ENCODE measurements around the gene EPHB4. TPM values are rescaled to one million over a fixed set of nuclear protein-coding genes. Genes with fewer than 3 reads are reported as not detected.

EPHB4 gene
- total RNA-seq, 1 experiment from 2014 or later: 104 TPM

DNA sequence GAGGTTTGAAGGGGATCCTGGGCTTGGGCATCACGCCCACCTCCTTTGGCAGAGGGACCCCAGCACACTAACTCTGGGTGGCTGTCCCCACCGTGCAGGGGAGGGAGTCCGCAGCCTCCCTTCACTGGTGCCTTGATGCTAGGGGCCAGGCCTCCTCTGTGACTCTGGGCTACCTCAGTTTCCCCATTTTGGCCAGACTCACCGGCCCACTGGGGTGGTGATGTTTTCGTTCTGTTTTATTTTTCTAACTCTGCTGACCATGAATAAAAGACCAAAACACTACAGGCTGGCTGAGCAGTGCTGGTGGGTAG lies 39.4 kb upstream of the EPHB4 start:
- Histone ChIP-seq H3K9ac (ENCODE audit: low read length) (peak overlapping the region; percentile 97), H3F3A (ENCODE audit: low read length, unreplicated experiment) (no peaks in the 10 kb centered on the region), H3K27me3 (ENCODE audit: low read length) (no peaks in the 10 kb centered on the region), H3K27ac (ENCODE audit: low read length) (peak overlapping the region; percentile 100), H3K36me3 (ENCODE audit: low read depth, low read length) (0 out of 2 replicates have a peak, but pooled peaks cover 3% of the 10 kb centered on the region), H3K79me2 (ENCODE audit: low read length) (peaks cover 5% of the 10 kb centered on the region), H2AFZ (ENCODE audit: low read length) (no peak overlapping the region), H3K4me2 (ENCODE audit: low read length) (peak overlapping the region; percentile 82), H3K4me1 (ENCODE audit: insufficient read depth, low read length) (peaks cover 34% of the 10 kb centered on the region), H3K4me3 (ENCODE audit: low read length) (peak overlapping the region; percentile 31), H3K9me3 (ENCODE audit: low read length) (no peaks in the 10 kb centered on the region), H3K9me2 (replicated peaks; ENCODE audit: low read length) (no peaks in the 10 kb centered on the region), H4K20me1 (ENCODE audit: low read length) (no peaks in the 10 kb centered on the region)
- DNase-seq (no peak), ATAC-seq (no peak)
- ChIA-PET POLR2A (ENCODE audit: unreplicated experiment) (no interaction called here), CTCF (interaction anchor here (0.6 kb wide), 1 partner anchor 312 kb away, joined by 5 read pairs; no protein-coding TSS in a partner anchor)
- intact Hi-C loops (cut with micrococcal nuclease): loop anchor here (5.0 kb wide), 1 partner anchor 64 kb away; no protein-coding TSS in a partner anchor
- no peak for TF ChIP-seq EZH2phosphoT487 (IDR thresholded peaks at IDR 0.05; ENCODE audit: borderline replicate concordance, low read length)
- no peak for TF ChIP-seq EZH2 (IDR thresholded peaks at IDR 0.05; ENCODE audit: low read length, unreplicated experiment)
- TF ChIP-seq, protein P1, sequence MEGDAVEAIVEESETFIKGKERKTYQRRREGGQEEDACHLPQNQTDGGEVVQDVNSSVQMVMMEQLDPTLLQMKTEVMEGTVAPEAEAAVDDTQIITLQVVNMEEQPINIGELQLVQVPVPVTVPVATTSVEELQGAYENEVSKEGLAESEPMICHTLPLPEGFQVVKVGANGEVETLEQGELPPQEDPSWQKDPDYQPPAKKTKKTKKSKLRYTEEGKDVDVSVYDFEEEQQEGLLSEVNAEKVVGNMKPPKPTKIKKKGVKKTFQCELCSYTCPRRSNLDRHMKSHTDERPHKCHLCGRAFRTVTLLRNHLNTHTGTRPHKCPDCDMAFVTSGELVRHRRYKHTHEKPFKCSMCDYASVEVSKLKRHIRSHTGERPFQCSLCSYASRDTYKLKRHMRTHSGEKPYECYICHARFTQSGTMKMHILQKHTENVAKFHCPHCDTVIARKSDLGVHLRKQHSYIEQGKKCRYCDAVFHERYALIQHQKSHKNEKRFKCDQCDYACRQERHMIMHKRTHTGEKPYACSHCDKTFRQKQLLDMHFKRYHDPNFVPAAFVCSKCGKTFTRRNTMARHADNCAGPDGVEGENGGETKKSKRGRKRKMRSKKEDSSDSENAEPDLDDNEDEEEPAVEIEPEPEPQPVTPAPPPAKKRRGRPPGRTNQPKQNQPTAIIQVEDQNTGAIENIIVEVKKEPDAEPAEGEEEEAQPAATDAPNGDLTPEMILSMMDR (conservative IDR thresholded peaks at IDR 0.05; ENCODE audit: low read depth, low read length): no peak
- BruUV-seq (replicated peaks): TSS peak; percentile 83

GRCh38 chr7:100865938-100866728 lies 38.8 kb upstream of the EPHB4 start:
- TF ChIP-seq EZH2phosphoT487 (IDR thresholded peaks at IDR 0.05; ENCODE audit: borderline replicate concordance, low read length): no peak
- intact Hi-C loops (cut with micrococcal nuclease): loop anchor here (1.0 to 5.0 kb wide), 2 partner anchors 13 to 64 kb away; no protein-coding TSS in a partner anchor
- peak overlapping the region; percentile 55 for H3K4me3 ChIP-seq (ENCODE audit: low read length)
- ChIA-PET CTCF (interaction anchor here (0.5 to 0.6 kb wide), 3 partner anchors 161 to 403 kb away, joined by 3 to 8 read pairs (median 3); no protein-coding TSS in a partner anchor), POLR2A (ENCODE audit: unreplicated experiment) (no interaction called here)
- H2AFZ ChIP-seq (ENCODE audit: low read length): peak overlapping the region; percentile 51; the same call in 1 of the 2 replicates
- TSS peak; percentile 72 for BruUV-seq (replicated peaks)
- no peaks in the 10 kb centered on the region for H4K20me1 ChIP-seq (ENCODE audit: low read length)
- peak overlapping the region; percentile 82 for H3K4me2 ChIP-seq (ENCODE audit: low read length)
- no peaks in the 10 kb centered on the region for H3K9me2 ChIP-seq (replicated peaks; ENCODE audit: low read length)
- H3K9me3 ChIP-seq (ENCODE audit: low read length): no peaks in the 10 kb centered on the region
- peak overlapping the region; percentile 97 for H3K9ac ChIP-seq (ENCODE audit: low read length)
- H3K36me3 ChIP-seq (ENCODE audit: low read depth, low read length): peaks cover 4% of the 10 kb centered on the region; the same call in 1 of the 2 replicates
- ATAC-seq: peak; percentile 64
- no peaks in the 10 kb centered on the region for H3K27me3 ChIP-seq (ENCODE audit: low read length)
- H3K79me2 ChIP-seq (ENCODE audit: low read length): peaks cover 5% of the 10 kb centered on the region
- no peaks in the 10 kb centered on the region for H3F3A ChIP-seq (ENCODE audit: low read length, unreplicated experiment)
- peaks cover 34% of the 10 kb centered on the region for H3K4me1 ChIP-seq (ENCODE audit: insufficient read depth, low read length)
- peak; percentile 87 for DNase-seq
- H3K27ac ChIP-seq (ENCODE audit: low read length): peak overlapping the region; percentile 100

- peak overlapping the region; percentile 100 for H3K27ac ChIP-seq (ENCODE audit: low read length)
- H3K4me3 ChIP-seq (ENCODE audit: low read length): peak overlapping the region; percentile 55
- no TSS peak for BruUV-seq (replicated peaks)
These were observed 38.1 kb upstream of the EPHB4 start for GRCh38 chr7:100865372-100865911.

More at GRCh38 chr7:100865372-100865911, 38.1 kb upstream of the EPHB4 start:
- H3K79me2 ChIP-seq (ENCODE audit: low read length): peaks cover 5% of the 10 kb centered on the region
- peak overlapping the region; percentile 51; the same call in 1 of the 2 replicates for H2AFZ ChIP-seq (ENCODE audit: low read length)
- peak; percentile 81 for ATAC-seq
- no peaks in the 10 kb centered on the region for H3K9me2 ChIP-seq (replicated peaks; ENCODE audit: low read length)
- DNase-seq: peak; percentile 95
- H3K4me1 ChIP-seq (ENCODE audit: insufficient read depth, low read length): peaks cover 34% of the 10 kb centered on the region
- no peaks in the 10 kb centered on the region for H4K20me1 ChIP-seq (ENCODE audit: low read length)
- peak overlapping the region; percentile 97 for H3K9ac ChIP-seq (ENCODE audit: low read length)
- CTCF ChIA-PET: interaction anchor here (0.5 to 0.6 kb wide), 3 partner anchors 160 to 402 kb away, joined by 3 to 8 read pairs (median 3); no protein-coding TSS in a partner anchor
- no peaks in the 10 kb centered on the region for H3K27me3 ChIP-seq (ENCODE audit: low read length)
- peak overlapping the region; percentile 82 for H3K4me2 ChIP-seq (ENCODE audit: low read length)
- POLR2A ChIA-PET (ENCODE audit: unreplicated experiment): no interaction called here
- TF ChIP-seq, protein P1 (conservative IDR thresholded peaks at IDR 0.05; ENCODE audit: low read depth, low read length): peak; percentile 40; the same call in 1 of the 2 replicates
- TF ChIP-seq EZH2phosphoT487 (IDR thresholded peaks at IDR 0.05; ENCODE audit: borderline replicate concordance, low read length): no peak
- intact Hi-C loops (cut with micrococcal nuclease): loop anchor here (1.0 to 5.0 kb wide), 2 partner anchors 12 to 63 kb away; no protein-coding TSS in a partner anchor
- no peaks in the 10 kb centered on the region for H3K9me3 ChIP-seq (ENCODE audit: low read length)
- peaks cover 11% of the 10 kb centered on the region for H3K36me3 ChIP-seq (ENCODE audit: low read depth, low read length)
- H3F3A ChIP-seq (ENCODE audit: low read length, unreplicated experiment): no peaks in the 10 kb centered on the region

Data from PC-3 (cell line).